ENCODE measurements around the gene CLDN4.
"Not testable (repeated sequence)": the region's sequence is repeated elsewhere in the genome, so short reads cannot be mapped to it uniquely, and the experiment has no call there.

CLDN4 gene

GRCh38 chr7:73830681-73831583 lies at the start of gene CLDN4:
TSS of gene CLDN4 (plus strand) at chr7:73830996. CDS start at chr7:73831202, 206 bp downstream.
- Histone ChIP-seq H3K4me3 (ENCODE audit: low read length) (no peak within 1 kb of the TSS), H3K9me3 (ENCODE audit: control insufficient read depth, insufficient read depth, low read length) (no peaks in the 10 kb centered on the region), H3K9me2 (replicated peaks; ENCODE audit: control insufficient read depth, low read length) (no peaks in the 10 kb centered on the region), H3K27ac (ENCODE audit: low read depth, low read length) (no peak within 1 kb of the TSS), H3K27me3 (ENCODE audit: control insufficient read depth, low read length) (no peaks in the 10 kb centered on the region), H3K4me2 (ENCODE audit: low read length) (no peak within 1 kb of the TSS), H4K20me1 (ENCODE audit: control insufficient read depth, insufficient read depth, low read depth, low read length) (no peaks in the 10 kb centered on the region), H3F3A (ENCODE audit: control insufficient read depth, insufficient read depth) (0 out of 2 replicates have a peak, but pooled peaks cover 3% of the 10 kb centered on the region), H3K36me3 (ENCODE audit: control insufficient read depth, low read length) (no peaks in the 10 kb centered on the region), H3K4me1 (ENCODE audit: control insufficient read depth, low read length) (peaks cover 28% of the 10 kb centered on the region), H3K79me2 (ENCODE audit: control insufficient read depth, low read length) (no peaks in the 10 kb centered on the region)
- TF ChIP-seq CTCF (IDR thresholded peaks at IDR 0.05; ENCODE audit: low read depth, low read length, poor library complexity, severe bottlenecking) (no peak), EZH2phosphoT487 (IDR thresholded peaks at IDR 0.05; ENCODE audit: borderline replicate concordance, low read length) (no peak)

- H3K4me3 ChIP-seq (ENCODE audit: low read length): no peak overlapping the region
- H3K4me1 ChIP-seq (ENCODE audit: control insufficient read depth, low read length): no peaks in the 10 kb centered on the region
- H3F3A ChIP-seq (ENCODE audit: control insufficient read depth, insufficient read depth): no peaks in the 10 kb centered on the region
- no peaks in the 10 kb centered on the region for H3K27me3 ChIP-seq (ENCODE audit: control insufficient read depth, low read length)
- H4K20me1 ChIP-seq (ENCODE audit: control insufficient read depth, insufficient read depth, low read depth, low read length): no peaks in the 10 kb centered on the region
- peaks cover 4% of the 10 kb centered on the region; the same call in 1 of the 2 replicates for H3K9me3 ChIP-seq (ENCODE audit: control insufficient read depth, insufficient read depth, low read length)
- no peaks in the 10 kb centered on the region for H3K36me3 ChIP-seq (ENCODE audit: control insufficient read depth, low read length)
- no peaks in the 10 kb centered on the region for H3K9me2 ChIP-seq (replicated peaks; ENCODE audit: control insufficient read depth, low read length)
- TF ChIP-seq CTCF (IDR thresholded peaks at IDR 0.05; ENCODE audit: low read depth, low read length, poor library complexity, severe bottlenecking) (no peak), EZH2phosphoT487 (IDR thresholded peaks at IDR 0.05; ENCODE audit: borderline replicate concordance, low read length) (no peak)
- H3K27ac ChIP-seq (ENCODE audit: low read depth, low read length): no peak overlapping the region
- H3K79me2 ChIP-seq (ENCODE audit: control insufficient read depth, low read length): no peaks in the 10 kb centered on the region
- H3K4me2 ChIP-seq (ENCODE audit: low read length): no peak overlapping the region
Measured at GRCh38 chr7:73786588-73786987, 44.2 kb upstream of the CLDN4 start.

GRCh38 chr7:73787786-73788048 lies 43.1 kb upstream of the CLDN4 start:
- not testable (repeated sequence) for H3K36me3 ChIP-seq (ENCODE audit: control insufficient read depth, low read length); H3K27me3 ChIP-seq (ENCODE audit: control insufficient read depth, low read length); H3F3A ChIP-seq (ENCODE audit: control insufficient read depth, insufficient read depth); H4K20me1 ChIP-seq (ENCODE audit: control insufficient read depth, insufficient read depth, low read depth, low read length); H3K4me2 ChIP-seq (ENCODE audit: low read length); H3K27ac ChIP-seq (ENCODE audit: low read depth, low read length); H3K9me3 ChIP-seq (ENCODE audit: control insufficient read depth, insufficient read depth, low read length); H3K9me2 ChIP-seq (replicated peaks; ENCODE audit: control insufficient read depth, low read length); H3K79me2 ChIP-seq (ENCODE audit: control insufficient read depth, low read length); H3K4me1 ChIP-seq (ENCODE audit: control insufficient read depth, low read length); H3K4me3 ChIP-seq (ENCODE audit: low read length)

GRCh38 chr7:73789051-73789450 lies 41.7 kb upstream of the CLDN4 start:
- no peaks in the 10 kb centered on the region for H3K27me3 ChIP-seq (ENCODE audit: control insufficient read depth, low read length)
- no peaks in the 10 kb centered on the region for H3K9me2 ChIP-seq (replicated peaks; ENCODE audit: control insufficient read depth, low read length)
- TF ChIP-seq CTCF (IDR thresholded peaks at IDR 0.05; ENCODE audit: low read depth, low read length, poor library complexity, severe bottlenecking) (no peak), EZH2phosphoT487 (IDR thresholded peaks at IDR 0.05; ENCODE audit: borderline replicate concordance, low read length) (no peak)
- H3K9me3 ChIP-seq (ENCODE audit: control insufficient read depth, insufficient read depth, low read length): peaks cover 4% of the 10 kb centered on the region; the same call in 1 of the 2 replicates
- H3K4me1 ChIP-seq (ENCODE audit: control insufficient read depth, low read length): no peaks in the 10 kb centered on the region
- no peaks in the 10 kb centered on the region for H3K79me2 ChIP-seq (ENCODE audit: control insufficient read depth, low read length)
- H3K4me2 ChIP-seq (ENCODE audit: low read length): no peak overlapping the region
- H3F3A ChIP-seq (ENCODE audit: control insufficient read depth, insufficient read depth): no peaks in the 10 kb centered on the region
- H3K27ac ChIP-seq (ENCODE audit: low read depth, low read length): no peak overlapping the region
- no peaks in the 10 kb centered on the region for H3K36me3 ChIP-seq (ENCODE audit: control insufficient read depth, low read length)
- H3K4me3 ChIP-seq (ENCODE audit: low read length): no peak overlapping the region
- H4K20me1 ChIP-seq (ENCODE audit: control insufficient read depth, insufficient read depth, low read depth, low read length): 0 out of 2 replicates have a peak, but pooled peaks cover under 1% of the 10 kb centered on the region

GRCh38 chr7:73791170-73791690 lies 39.6 kb upstream of the CLDN4 start:
- H4K20me1 ChIP-seq (ENCODE audit: control insufficient read depth, insufficient read depth, low read depth, low read length); H3K27ac ChIP-seq (ENCODE audit: low read depth, low read length); H3K4me2 ChIP-seq (ENCODE audit: low read length); H3K27me3 ChIP-seq (ENCODE audit: control insufficient read depth, low read length); H3F3A ChIP-seq (ENCODE audit: control insufficient read depth, insufficient read depth); H3K4me1 ChIP-seq (ENCODE audit: control insufficient read depth, low read length); H3K4me3 ChIP-seq (ENCODE audit: low read length); H3K9me3 ChIP-seq (ENCODE audit: control insufficient read depth, insufficient read depth, low read length); H3K36me3 ChIP-seq (ENCODE audit: control insufficient read depth, low read length); H3K9me2 ChIP-seq (replicated peaks; ENCODE audit: control insufficient read depth, low read length); H3K79me2 ChIP-seq (ENCODE audit: control insufficient read depth, low read length): not testable (repeated sequence)

All from DOHH2 (cell line).